Activated CD8-positive, alpha-beta memory T cell treated with anti-CD3 and anti-CD28 coated beads, Interleukin-2, amount 50 U/mL, for 1 hour (primary cell): ENCODE measurements around the gene SRGAP3.

Experiments
- DNase-seq: peaks from one replicate; pipeline ENCODE4 v3.0.0-alpha.2; 2020; ENCODE audit errors: extremely low read depth

The SRGAP3 gene

GRCh38 chr3:9146367-9147071 is 102.9 kb downstream of the SRGAP3 start:
- no peak for DNase-seq

DNA sequence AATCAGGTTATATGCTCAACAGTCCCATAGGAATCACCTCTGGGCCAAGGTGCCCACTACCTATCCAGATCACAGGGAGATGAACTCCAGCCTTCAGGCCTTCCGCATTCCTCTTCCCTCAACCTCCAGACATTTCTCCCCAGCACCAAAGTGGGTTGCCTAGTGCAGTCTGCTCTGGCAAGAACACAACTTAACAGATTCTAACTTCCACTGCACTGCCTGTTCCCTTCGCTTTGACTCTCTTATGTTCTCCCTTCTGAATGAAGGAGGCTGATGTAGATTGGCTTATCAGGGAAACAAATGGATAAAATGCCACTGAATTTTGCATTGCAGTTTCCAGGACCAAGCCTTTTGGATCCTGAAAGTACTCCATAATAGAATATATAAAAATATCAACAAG is 106.3 kb downstream of the SRGAP3 start:
- DNase-seq, result no peak

- no peak for DNase-seq
Measured at GRCh38 chr3:9142362-9142761, 107.1 kb downstream of the SRGAP3 start.

GRCh38 chr3:9141928-9142289 is 107.5 kb downstream of the SRGAP3 start:
- DNase-seq, result no peak

DNA sequence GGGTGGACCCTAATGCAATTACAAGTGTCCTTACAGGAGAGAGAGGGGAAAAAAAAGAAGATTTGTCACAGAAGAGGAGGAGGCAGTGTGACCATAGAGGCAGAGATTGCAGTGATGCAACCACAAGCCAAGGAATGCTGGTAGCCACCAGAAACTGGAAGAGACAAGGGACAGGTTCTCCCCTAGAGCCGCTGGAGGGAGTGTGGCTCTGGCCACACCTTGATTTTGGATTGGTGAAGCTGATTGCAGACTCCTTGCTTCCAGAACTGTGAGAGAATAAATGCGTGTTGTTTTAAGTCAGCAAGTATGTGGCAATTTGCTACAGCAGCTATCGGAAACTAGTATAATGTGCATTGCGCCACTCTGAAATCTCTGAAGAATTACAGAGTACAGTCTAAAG is 110.1 kb downstream of the SRGAP3 start:
- no peak for DNase-seq

GRCh38 chr3:9137676-9138075 is 111.8 kb downstream of the SRGAP3 start:
- DNase-seq, result no peak

DNA sequence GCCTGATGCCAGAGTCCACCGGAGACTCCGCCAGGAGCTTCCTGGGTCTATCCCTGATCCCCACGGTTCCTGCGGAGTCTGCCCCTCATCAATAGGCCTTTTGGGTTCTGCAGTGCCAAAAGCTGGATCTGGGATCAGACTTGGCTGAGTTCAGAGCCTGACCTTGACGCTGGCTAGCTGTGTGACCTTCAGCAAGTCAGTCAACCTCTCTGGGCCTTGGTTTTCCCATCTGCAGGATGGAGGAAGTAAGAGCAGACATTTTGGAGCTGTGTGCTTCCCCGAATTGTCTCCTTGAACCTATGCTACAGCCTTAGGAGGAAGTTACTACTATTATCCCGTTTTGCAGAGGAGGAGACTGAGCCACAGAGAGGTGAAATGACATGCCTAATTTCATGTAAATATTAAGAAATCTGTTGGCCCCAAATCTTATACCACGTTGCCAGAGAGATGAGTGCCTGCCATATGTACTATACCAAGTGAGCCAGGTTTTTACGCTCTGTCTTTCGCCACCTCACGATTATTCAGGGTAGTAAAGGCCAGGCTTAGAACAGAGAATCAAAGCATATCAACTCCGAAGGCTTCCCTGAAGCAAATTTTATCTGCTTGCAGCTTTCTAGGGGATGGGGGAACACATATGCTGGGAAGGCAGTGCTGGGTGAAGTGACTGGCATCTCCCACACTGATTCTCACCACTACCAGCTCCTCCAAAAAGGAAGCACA is 112.5 kb downstream of the SRGAP3 start:
- DNase-seq, result no peak

- no peak for DNase-seq
Measured at GRCh38 chr3:9135930-9136525, 113.4 kb downstream of the SRGAP3 start.

DNA sequence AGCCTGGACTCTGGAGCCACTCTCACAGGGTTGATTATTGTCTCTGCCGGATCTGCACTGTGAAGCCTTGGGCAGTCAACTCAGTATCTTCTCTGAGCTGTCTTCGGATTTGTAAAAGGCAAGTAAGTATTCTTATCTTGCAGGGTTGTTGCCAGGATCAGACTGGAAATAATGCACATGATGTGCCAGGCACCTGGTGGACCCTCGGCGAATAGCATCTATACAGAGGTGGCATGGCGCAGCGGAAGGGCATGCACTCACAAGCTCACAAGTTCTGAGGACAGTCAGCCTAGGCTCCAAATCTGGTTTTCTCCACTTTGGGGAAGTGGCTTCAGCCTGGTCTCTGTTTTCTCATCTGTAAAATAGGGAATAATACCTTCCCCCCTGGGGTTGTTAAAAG is 113.9 kb downstream of the SRGAP3 start:
- no peak for DNase-seq

DNA sequence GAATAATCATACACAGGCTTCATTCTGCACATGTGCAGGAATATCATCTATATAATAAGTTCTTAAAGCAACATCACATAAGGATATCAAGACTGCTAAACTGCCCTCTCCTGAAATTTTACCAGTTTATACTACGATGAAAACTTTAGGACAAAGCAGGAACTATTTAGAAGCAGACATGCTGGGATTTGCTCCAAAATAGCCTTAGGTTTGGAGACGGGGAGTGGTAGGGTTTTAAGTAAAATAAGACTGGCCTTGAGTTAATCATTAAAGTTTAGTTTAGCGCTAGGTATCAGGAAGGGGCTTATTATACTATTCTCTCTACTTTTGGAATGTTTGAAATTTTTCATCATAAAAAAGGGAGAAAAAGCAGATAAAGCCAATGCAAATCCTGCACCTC is 115.8 kb downstream of the SRGAP3 start:
- DNase-seq, result no peak

DNA sequence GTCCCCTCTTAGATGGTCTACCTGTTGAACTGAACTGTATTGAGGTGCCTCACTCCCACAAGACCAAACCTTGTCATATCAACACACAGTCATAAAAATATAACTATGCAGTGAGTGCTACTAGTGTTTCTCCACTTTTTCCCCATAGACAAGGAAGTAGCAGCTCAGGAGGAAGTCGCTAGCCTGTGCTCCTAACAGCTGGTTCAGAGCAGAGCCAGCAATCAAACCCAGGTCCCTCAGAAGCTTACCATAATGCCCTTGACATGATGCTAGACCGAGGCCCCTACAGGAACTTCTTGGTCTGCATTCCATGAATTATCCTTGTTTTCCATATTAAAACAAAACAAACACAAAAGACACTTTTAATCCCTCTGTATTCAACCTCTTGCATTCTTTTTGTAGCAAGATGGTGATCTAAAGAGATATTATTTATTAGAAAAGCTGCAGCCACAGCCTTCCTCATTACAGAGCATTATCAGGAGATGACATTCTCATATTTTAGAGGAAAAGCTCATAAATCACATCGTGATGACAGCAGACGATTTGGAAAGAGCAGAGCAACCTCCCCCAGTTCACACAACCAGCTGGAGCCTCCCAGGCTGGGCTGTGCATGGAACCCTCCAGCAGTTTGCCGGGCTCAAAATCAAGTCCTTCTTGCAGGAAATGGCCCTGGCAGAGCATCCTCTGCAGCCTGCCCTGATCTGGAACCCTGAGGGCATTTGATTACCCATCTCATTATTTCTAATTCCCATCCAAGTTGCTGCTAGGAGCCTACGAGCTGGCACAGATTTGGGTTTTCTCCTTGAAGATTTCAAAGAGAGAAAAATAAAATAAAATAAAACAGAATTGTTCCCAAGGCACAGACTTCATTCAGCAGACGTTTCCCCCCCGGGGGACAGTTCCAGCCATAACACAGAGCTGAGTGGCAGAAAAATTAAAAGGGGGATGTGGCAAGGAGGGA is 118.8 kb downstream of the SRGAP3 start:
- no peak for DNase-seq

DNA sequence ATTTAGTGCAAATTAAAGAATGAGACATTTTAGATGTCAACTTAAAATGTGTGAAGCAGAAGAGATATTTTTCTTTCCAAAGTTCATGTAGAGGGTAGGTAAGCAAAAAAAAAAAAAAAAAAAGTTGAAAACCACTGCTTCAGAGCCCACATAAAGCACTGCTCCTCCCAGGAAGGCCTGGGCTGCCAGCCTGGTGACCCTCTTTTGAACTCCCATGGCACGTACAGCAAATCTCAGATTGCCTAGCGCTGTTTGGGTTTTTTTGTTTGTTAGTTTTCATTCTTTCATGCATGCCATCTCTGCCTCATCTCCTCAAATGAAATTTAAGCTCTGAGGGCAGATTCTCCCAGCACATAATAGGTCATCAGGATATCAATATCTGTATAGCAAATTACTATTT is 120.1 kb downstream of the SRGAP3 start:
- DNase-seq, result no peak

- DNase-seq, result no peak
Measured at GRCh38 chr3:9125278-9125951, 124.0 kb downstream of the SRGAP3 start.

GRCh38 chr3:9124730-9125129 is 124.7 kb downstream of the SRGAP3 start:
- DNase-seq, result no peak

DNA sequence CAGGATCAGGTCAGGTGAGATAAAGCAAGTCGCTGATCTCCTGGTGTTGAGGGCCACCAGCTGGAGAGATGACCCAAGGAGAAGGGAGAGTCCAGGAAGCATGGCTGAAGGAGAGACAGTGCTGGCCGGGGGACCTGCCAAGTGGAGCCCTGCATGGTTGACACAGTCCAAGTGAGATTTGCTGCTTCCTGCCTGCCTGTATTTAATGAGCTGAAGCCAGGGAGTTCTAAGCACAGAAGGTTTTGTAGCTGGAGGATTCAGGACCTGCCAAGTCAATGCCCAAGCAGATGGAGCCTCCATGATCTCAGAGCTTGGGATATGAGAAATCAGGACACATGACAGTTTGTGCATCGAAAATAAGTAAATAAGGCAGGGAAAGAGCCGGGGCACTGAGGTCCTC is 125.6 kb downstream of the SRGAP3 start:
- no peak for DNase-seq

GRCh38 chr3:9122732-9123364 is 126.6 kb downstream of the SRGAP3 start:
- no peak for DNase-seq

GRCh38 chr3:9121366-9122001 is 128.0 kb downstream of the SRGAP3 start:
- DNase-seq, result no peak

- no peak for DNase-seq
Measured at GRCh38 chr3:9119331-9119730, 130.1 kb downstream of the SRGAP3 start.

GRCh38 chr3:9118222-9118621 is 131.2 kb downstream of the SRGAP3 start:
- DNase-seq, result no peak

DNA sequence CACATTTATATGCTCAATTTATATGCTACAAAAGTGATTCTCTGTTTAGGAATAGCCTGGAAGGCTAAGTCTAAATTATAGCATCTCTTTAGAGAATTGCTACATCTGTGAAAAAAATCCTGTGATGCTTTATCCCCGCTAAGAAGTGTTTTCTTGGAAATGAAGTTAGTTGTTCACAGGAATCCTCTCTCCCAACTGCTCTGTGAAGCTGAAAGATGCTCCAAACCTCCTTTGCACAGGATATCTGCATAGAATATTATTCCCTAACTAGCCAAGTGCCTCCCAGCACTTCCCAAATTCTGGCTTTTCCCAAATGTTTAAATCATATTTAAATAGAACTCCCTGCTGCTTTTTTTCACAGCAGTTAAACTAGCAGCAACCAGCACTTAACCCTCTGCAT is 132.2 kb downstream of the SRGAP3 start:
- DNase-seq, result no peak

GRCh38 chr3:9116336-9116735 is 133.1 kb downstream of the SRGAP3 start:
- DNase-seq, result no peak
